HL-60/S4 treated with phorbol 12-myristate 13-acetate at 8.2 ng/mL for 4 days and 3 days (cell line): ENCODE data around the gene ZNF792.
"Not testable (repeated sequence)": the region's sequence is repeated elsewhere in the genome, so short reads cannot be mapped to it uniquely, and the experiment has no call there.

Source experiments
- in situ Hi-C: fragments of 300-500 bp; cut with MboI; formaldehyde crosslinking; loops from 2 replicates; pipeline ENCODE4 v1.15.0; 2022; ENCODE audit warnings: low sequenced_read_pairs

ZNF792 gene

GRCh38 chr19:34972163-34972705, 8.2 kb upstream of the ZNF792 start:
- in situ Hi-C loops, result no loop called here

DNA sequence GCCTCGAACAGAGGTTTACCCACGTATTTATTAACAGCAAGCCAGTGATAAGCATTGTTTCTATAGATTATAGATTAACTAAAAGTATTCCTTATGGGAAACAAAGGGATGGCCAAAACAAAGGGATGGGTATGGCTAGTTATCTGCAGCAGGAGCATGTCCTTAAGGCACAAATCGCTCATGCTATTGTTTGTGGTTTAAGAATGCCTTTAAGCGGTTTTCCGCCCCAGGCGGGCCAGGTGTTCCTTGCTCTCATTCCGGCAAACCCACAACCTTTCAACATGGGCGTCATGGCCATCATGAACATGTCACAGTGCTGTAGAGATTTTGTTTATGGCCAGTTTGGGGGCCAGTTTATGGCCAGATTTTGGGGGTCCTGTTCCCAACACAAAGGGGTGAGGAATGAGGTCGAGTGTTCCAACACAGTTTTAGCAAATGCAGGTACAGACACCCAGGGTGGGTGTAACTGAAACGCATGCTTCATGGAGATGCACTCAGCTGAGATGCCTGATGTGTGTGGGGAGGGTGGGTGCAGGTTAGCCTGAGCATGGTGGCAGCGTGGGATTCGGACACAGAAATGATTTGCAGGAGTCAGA, 6.3 kb upstream of the ZNF792 start:
- in situ Hi-C loops, result not testable (repeated sequence)

DNA sequence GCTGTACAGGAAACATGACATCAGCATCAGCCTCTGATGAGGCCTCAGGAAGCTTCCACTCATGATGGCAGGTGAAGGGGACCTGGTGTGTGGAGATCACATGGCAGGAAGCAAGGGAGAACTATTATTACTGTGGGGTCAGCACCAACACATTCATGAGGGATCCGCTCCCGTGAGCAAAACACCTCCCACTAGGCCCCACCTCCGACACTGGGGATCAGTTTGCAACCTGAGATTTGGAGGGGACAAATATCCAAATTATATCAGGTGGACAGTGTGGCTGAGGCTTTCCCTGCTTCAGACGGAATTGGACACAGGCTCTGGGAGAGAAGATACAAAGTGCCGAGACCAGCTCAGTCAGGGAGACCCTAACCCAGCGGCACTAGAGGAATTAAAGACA, 5.7 kb upstream of the ZNF792 start:
- in situ Hi-C loops, result no loop called here

DNA sequence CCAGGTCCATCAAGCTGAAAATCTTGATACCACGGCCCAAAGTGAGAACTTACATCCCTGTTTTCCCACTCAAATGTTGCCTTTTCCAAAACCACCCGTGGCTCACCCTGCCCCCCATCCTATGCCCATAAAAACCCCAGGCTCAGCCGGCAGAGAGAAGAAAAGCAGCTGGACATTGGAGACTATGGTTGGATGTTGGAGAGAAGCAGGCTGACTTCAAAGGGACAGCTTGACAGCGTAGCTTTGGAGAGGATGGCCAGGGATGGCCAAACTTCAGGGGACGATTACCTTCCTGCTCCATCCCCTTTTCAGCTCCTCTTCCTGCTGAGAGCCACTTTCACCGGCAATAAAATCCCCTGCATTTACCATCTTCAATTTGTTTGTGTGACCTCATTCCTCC, 3.5 kb upstream of the ZNF792 start:
- in situ Hi-C loops, result no loop called here

DNA sequence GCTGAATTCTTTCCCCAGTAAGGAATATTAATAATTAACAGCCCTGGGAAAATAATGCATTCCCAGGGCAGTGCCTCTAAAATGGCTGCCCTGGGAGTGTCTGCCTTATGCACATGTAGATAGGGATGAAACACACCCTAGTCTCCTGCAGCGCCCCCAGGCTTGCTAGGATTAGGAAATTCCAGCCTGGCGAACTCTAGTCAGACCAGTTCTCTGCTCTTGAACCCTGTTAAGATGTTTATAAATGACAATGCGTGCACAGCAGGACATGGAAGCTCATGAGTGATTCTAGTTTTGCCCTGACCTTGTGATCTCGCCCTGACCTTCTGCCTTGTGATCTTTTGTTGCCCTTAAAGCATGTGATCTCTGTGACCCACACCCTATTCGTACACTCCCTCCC, 1.5 kb upstream of the ZNF792 start:
- in situ Hi-C loops, result not testable (repeated sequence)

DNA sequence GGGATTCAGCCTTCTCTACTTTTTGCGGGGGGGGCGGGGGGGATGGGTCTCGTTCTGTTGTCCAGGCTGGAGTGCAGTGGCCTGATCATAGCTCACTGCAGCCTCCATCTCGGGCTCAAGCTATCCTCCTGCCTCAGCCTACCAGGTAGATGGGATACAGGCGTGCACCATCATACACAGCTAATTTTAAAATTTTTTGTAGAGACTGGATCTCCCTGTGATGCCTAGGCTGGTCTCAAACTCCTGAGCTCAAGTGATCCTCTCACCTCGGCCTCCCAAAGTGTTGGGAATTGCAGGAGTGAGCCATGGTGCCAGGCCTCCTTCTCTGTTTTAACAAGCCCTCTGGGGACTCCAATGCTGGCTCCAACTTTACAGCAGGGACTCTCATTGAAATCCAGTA, 569 bp upstream of the ZNF792 start:
- in situ Hi-C loops, result no loop called here

DNA sequence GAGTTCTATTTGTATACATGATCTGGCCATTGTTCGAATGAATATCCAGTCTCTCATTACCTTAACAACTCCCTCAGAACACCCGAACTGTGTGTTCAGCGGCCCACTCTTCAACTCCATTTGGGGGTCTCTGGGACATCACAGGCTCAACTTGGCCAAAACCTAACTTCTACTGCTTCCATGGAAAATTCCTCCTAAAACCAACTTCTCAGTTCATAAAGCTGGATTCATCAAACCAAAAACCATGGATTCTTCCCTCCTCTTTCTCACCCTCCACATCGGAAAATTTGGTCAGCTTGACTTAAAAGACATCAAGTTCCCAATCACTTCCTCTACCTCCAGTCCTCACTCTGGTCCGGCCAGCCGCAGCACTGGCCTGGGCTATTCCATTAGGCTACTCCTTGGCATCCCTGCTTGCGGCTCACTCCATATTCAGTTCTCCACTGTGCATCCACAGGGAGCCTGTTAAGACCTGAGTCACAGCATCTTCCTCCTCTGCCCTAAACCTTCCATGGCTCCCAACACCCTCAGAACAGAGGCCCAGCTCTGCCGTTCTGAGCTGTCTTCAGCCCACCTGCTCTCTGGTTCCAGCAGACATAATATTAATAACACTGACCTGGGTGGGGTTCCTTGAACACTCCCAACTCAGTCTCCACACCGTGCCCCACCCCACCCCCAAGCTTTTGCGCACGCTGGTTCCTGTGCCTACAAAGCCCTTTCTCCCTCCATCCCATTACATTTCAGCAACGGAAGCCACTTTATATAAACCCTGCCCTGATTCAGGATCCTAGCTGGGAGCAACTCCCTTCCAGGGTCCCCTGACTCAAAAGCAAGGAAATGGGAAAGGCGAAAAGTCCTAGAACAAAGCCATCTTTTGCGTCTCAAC, 1.1 kb downstream of the ZNF792 start:
- in situ Hi-C loops, result no loop called here

DNA sequence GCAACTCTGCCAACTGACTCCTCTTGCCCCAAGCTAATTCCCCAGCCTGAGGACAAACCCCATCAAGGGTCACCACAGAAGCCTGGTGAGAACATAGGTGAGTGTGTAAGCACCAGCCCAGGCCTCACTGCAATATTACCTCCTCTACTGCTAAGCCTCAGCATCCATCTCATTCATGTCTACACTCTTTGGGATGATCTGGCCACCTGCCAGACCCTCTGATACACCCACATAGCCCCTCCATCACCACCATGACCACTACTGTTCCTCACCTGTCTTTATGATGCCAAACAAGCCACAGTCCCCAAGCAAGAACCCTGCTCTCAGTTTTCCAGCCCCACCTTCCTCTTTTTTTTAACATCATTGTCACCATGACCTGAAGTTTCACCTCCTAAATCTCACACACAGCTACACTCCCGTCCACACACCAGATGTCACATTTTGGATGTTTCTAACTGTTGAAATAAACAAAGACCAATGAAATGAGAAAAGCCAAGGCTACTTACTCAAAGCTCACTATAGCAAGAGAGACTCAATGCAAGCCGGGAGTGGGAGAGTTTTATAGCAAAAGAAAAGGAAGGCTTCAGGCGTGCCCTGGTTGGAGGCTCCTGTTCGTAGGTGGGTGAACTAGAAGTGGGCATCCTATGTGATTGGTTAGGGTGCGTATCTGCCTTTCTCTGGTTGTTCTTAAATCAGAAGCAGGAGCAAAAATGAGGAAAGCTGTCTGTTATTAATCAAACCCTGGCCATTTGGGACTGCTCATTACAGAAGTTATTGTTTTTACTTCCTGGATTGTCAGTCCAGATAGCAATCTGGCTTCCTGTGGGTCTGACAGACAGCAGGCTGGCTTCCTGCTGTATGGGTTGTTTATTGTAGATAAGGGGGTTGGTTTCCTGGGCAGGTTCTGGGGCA, 2.0 kb downstream of the ZNF792 start:
- in situ Hi-C loops, result no loop called here

GRCh38 chr19:34960940-34961679, 2.9 kb downstream of the ZNF792 start:
- in situ Hi-C loops, result no loop called here

GRCh38 chr19:34960103-34960805, 3.8 kb downstream of the ZNF792 start:
- in situ Hi-C loops, result no loop called here

- in situ Hi-C loops, result no loop called here
Measured at GRCh38 chr19:34959021-34959420, 5.0 kb downstream of the ZNF792 start.

- in situ Hi-C loops, result no loop called here
Measured at GRCh38 chr19:34957830-34958751, 5.9 kb downstream of the ZNF792 start.

- in situ Hi-C loops, result no loop called here
Measured at GRCh38 chr19:34953092-34953491, 10.9 kb downstream of the ZNF792 start.

GRCh38 chr19:34943861-34944573, 20.0 kb downstream of the ZNF792 start:
- in situ Hi-C loops, result no loop called here

DNA sequence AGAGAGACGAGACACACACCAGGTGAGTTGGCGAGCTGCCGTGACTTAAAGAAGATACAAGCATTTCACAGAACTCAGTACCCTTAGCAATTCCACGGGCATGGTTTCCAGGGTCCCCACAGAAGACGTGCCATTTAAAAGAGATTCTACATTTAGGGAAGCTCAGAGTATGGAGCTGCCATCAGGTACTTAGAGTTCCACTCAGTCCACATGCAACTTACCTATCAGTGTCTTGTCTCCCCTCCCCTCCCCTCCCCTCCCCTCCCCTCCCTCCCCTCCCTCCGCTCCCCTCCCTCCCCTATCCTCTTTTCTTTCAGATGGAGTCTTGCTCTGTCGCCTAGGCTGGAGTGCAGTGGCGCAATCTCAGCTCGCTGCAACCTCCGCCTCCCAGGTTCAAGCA, 25.1 kb downstream of the ZNF792 start:
- in situ Hi-C loops, result no loop called here

DNA sequence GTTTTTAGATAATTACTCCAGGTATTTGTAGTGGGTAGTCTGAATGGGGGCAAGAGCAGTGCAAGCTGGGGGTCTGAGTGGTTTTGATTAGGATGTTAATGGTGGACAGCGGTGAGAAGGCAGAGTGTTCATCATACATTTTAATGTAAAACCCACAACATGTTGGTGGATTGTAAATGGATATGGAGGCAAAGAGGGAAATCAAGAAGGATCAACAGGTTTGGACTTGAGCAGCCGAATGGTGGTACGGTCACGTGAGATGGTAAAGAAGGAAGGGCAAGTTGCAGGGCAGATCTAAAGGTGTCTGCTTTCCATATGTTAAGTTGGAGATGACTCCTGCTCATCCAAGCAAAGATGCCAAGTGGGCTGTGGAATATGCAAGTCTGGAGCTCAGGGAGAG, 27.8 kb downstream of the ZNF792 start:
- in situ Hi-C loops, result no loop called here

DNA sequence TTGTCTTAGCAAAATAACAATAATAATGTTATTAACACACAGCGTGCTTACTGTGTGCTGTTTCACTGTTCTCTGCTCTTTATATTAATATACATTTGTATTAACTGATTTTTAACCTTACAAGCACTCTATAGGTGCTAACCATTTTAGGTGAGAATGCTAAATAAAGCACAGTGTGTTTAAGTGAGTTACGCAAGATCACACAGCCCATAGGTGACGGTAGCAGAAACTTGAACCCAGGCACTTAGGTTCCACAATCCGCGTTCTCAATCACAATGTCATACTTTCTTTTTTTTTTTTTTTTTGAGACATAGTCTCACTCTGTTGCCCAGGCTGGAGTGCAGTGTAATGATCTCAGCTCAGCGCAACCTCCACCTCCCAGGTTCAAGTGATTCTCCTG, 31.5 kb downstream of the ZNF792 start:
- in situ Hi-C loops, result no loop called here

- in situ Hi-C loops, result no loop called here
Measured at GRCh38 chr19:34926685-34927375, 37.2 kb downstream of the ZNF792 start, which contains the start of gene ZNF30. Gene ZNF30 (plus strand): TSS chr19:34926903. CDS start chr19:34929948, 3,045 bp downstream.
